ENCODE results near the gene ATP6V1D.
"Not testable (repeated sequence)": the region's sequence is repeated elsewhere in the genome, so short reads cannot be mapped to it uniquely, and the experiment has no call there.

Gene ATP6V1D

GRCh38 chr14:67357186-67357968 lies 2.2 kb downstream of the ATP6V1D start:
- Mint-ChIP-seq H3K36me3 (ENCODE audit: insufficient read depth) (peaks cover 33% of the 10 kb centered on the region), H3K27ac (peak overlapping the region; percentile 8 to 97), H3K4me3 (peak overlapping the region in 1 of 2 donors; percentile 92), H3K27me3 (no peaks in the 10 kb centered on the region), H3K4me1 (ENCODE audit: low read depth in 2 of 2) (peaks cover 17 to 36% of the 10 kb centered on the region in 2 donors), H3K9me3 (no peaks in the 10 kb centered on the region)
- DNase-seq (no peak), ATAC-seq (replicated peaks) (no peak)

GRCh38 chr14:67352055-67352454 lies 7.5 kb downstream of the ATP6V1D start:
- H3K36me3 Mint-ChIP-seq (ENCODE audit: insufficient read depth): peaks cover 61% of the 10 kb centered on the region
- H3K4me1 Mint-ChIP-seq (ENCODE audit: low read depth in 2 of 2): peaks cover 0 to 9% of the 10 kb centered on the region in 2 donors
- no peaks in the 10 kb centered on the region for H3K27me3 Mint-ChIP-seq
- H3K4me3 Mint-ChIP-seq: no peak overlapping the region
- DNase-seq (no peak), ATAC-seq (replicated peaks) (no peak)
- H3K27ac Mint-ChIP-seq: no peak overlapping the region
- H3K9me3 Mint-ChIP-seq: no peaks in the 10 kb centered on the region

DNA sequence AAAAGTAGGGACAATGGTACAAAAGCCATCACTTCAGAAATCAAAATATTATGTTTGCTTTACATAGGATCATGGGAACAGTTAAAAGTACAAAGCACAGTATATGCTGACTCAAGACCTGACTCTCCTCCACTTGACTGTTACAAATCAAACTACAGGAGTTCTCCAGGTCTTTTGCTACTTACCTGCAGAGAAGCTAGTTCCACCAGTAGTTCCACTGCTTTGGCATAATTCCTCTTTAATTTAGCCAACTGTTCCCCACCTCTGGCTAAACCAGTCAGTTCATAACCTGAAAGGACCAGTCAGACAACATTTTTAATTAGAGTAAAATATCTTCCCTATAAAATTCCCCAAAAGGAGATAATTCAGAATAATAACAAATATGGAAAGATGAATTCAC lies 14.0 kb downstream of the ATP6V1D start:
- DNase-seq (no peak), ATAC-seq (replicated peaks) (no peak)
- no peak overlapping the region for H3K4me3 Mint-ChIP-seq
- no peaks in the 10 kb centered on the region for H3K4me1 Mint-ChIP-seq (ENCODE audit: low read depth in 2 of 2)
- no peak overlapping the region for H3K27ac Mint-ChIP-seq
- no peaks in the 10 kb centered on the region for H3K9me3 Mint-ChIP-seq
- H3K27me3 Mint-ChIP-seq: no peaks in the 10 kb centered on the region
- H3K36me3 Mint-ChIP-seq (ENCODE audit: insufficient read depth): peaks cover 76% of the 10 kb centered on the region

GRCh38 chr14:67343601-67344230 lies 15.9 kb downstream of the ATP6V1D start:
- DNase-seq: no peak
- no peak overlapping the region for H3K4me3 Mint-ChIP-seq
- H3K27ac Mint-ChIP-seq: peak overlapping the region in 1 of 2 donors; percentile 38
- no peaks in the 10 kb centered on the region for H3K27me3 Mint-ChIP-seq
- ATAC-seq (replicated peaks): no peak
- H3K4me1 Mint-ChIP-seq (ENCODE audit: low read depth in 2 of 2): no peaks in the 10 kb centered on the region
- peaks cover 75% of the 10 kb centered on the region for H3K36me3 Mint-ChIP-seq (ENCODE audit: insufficient read depth)
- H3K9me3 Mint-ChIP-seq: no peaks in the 10 kb centered on the region

GRCh38 chr14:67341231-67341630 lies 18.4 kb downstream of the ATP6V1D start:
- not testable (repeated sequence) for H3K4me3 Mint-ChIP-seq; ATAC-seq (replicated peaks); H3K9me3 Mint-ChIP-seq; H3K4me1 Mint-ChIP-seq (ENCODE audit: low read depth in 2 of 2); DNase-seq; H3K27ac Mint-ChIP-seq; H3K27me3 Mint-ChIP-seq
- peaks cover 74% of the 10 kb centered on the region for H3K36me3 Mint-ChIP-seq (ENCODE audit: insufficient read depth)

DNA sequence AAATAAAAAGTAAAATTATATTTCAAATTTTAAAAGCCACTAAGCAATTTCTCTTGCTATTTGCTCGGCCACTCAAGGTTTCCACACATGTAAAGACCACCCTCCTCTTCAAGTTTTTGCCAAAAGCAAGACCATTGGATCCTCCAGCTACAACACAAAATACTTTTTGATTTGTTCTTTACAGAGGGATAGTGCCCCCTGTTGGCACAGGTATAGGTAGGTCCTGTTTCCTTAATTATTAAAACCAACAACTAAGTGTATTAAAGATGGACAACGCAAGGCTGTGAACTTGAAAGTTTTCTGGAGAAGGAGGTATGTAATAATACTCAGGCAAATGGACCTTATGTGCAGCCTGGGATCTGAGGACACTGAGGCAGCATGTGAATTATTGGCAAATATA lies 23.8 kb downstream of the ATP6V1D start:
- no peak for DNase-seq
- peaks cover 62% of the 10 kb centered on the region for H3K36me3 Mint-ChIP-seq (ENCODE audit: insufficient read depth)
- H3K27ac Mint-ChIP-seq: no peak overlapping the region
- no peak for ATAC-seq (replicated peaks)
- no peaks in the 10 kb centered on the region for H3K27me3 Mint-ChIP-seq
- H3K4me1 Mint-ChIP-seq (ENCODE audit: low read depth in 2 of 2): no peaks in the 10 kb centered on the region
- H3K9me3 Mint-ChIP-seq: no peaks in the 10 kb centered on the region
- H3K4me3 Mint-ChIP-seq: no peak overlapping the region

GRCh38 chr14:67332468-67332867 lies 27.1 kb downstream of the ATP6V1D start:
- Mint-ChIP-seq H3K4me3 (no peak overlapping the region), H3K27me3 (no peaks in the 10 kb centered on the region), H3K4me1 (ENCODE audit: low read depth in 2 of 2) (no peaks in the 10 kb centered on the region), H3K27ac (peak overlapping the region in 1 of 2 donors; percentile 7), H3K9me3 (no peaks in the 10 kb centered on the region), H3K36me3 (ENCODE audit: insufficient read depth) (peaks cover 38% of the 10 kb centered on the region)
- DNase-seq (no peak), ATAC-seq (replicated peaks) (no peak)

GRCh38 chr14:67331368-67332125 lies 28.1 kb downstream of the ATP6V1D start:
- no peaks in the 10 kb centered on the region for H3K4me1 Mint-ChIP-seq (ENCODE audit: low read depth in 2 of 2)

GRCh38 chr14:67329666-67330065 lies 29.9 kb downstream of the ATP6V1D start:
- not testable (repeated sequence) for H3K4me1 Mint-ChIP-seq (ENCODE audit: low read depth in 2 of 2); H3K27ac Mint-ChIP-seq; ATAC-seq (replicated peaks); H3K27me3 Mint-ChIP-seq; DNase-seq; H3K9me3 Mint-ChIP-seq; H3K4me3 Mint-ChIP-seq
- peaks cover 29% of the 10 kb centered on the region for H3K36me3 Mint-ChIP-seq (ENCODE audit: insufficient read depth)

More at GRCh38 chr14:67331368-67332125, 28.1 kb downstream of the ATP6V1D start:
- Mint-ChIP-seq H3K36me3 (ENCODE audit: insufficient read depth) (peaks cover 28% of the 10 kb centered on the region), H3K27me3 (no peaks in the 10 kb centered on the region), H3K4me3 (no peak overlapping the region), H3K9me3 (no peaks in the 10 kb centered on the region), H3K27ac (peak overlapping the region in 1 of 2 donors; percentile 64)
- ATAC-seq (replicated peaks) (no peak), DNase-seq (no peak)

DNA sequence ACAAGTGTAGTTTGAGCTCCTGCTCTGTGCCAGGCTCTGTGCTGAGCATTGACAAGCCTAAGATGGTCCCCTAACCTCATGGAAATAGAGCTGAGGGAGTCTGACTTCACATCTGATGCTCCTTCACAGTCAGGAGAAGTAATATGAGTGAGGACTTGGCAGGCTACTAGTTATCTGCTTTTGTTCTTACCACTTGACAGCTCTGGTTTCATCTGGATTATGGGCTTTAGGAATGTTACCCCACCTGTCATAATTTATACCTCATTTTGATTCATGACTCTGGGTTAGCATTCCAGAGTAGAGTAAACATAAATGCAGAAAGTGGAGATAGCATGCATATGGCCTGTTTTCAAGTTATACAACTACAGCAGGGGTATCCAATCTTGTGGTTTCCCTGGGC lies 40.5 kb downstream of the ATP6V1D start:
- no peaks in the 10 kb centered on the region for H3K4me1 Mint-ChIP-seq (ENCODE audit: low read depth in 2 of 2)
- ATAC-seq (replicated peaks) (no peak), DNase-seq (no peak)
- no peaks in the 10 kb centered on the region for H3K9me3 Mint-ChIP-seq
- peaks cover 14% of the 10 kb centered on the region for H3K36me3 Mint-ChIP-seq (ENCODE audit: insufficient read depth)
- H3K4me3 Mint-ChIP-seq: no peak overlapping the region
- no peaks in the 10 kb centered on the region for H3K27me3 Mint-ChIP-seq
- no peak overlapping the region for H3K27ac Mint-ChIP-seq

GRCh38 chr14:67317822-67318221 lies 41.8 kb downstream of the ATP6V1D start:
- Mint-ChIP-seq H3K4me3 (no peak overlapping the region), H3K4me1 (ENCODE audit: low read depth in 2 of 2) (no peaks in the 10 kb centered on the region), H3K27me3 (no peaks in the 10 kb centered on the region), H3K27ac (no peak overlapping the region), H3K9me3 (no peaks in the 10 kb centered on the region), H3K36me3 (ENCODE audit: insufficient read depth) (peaks cover 20% of the 10 kb centered on the region)
- ATAC-seq (replicated peaks) (no peak), DNase-seq (no peak)

- ATAC-seq (replicated peaks): no peak
- Mint-ChIP-seq H3K27ac (peak overlapping the region in 1 of 2 donors; percentile 54), H3K4me1 (ENCODE audit: low read depth in 2 of 2) (no peaks in the 10 kb centered on the region), H3K4me3 (no peak overlapping the region), H3K27me3 (no peaks in the 10 kb centered on the region), H3K9me3 (no peaks in the 10 kb centered on the region), H3K36me3 (ENCODE audit: insufficient read depth) (peaks cover 27% of the 10 kb centered on the region)
- no peak for DNase-seq
Measured at GRCh38 chr14:67313153-67313552, 46.5 kb downstream of the ATP6V1D start.

DNA sequence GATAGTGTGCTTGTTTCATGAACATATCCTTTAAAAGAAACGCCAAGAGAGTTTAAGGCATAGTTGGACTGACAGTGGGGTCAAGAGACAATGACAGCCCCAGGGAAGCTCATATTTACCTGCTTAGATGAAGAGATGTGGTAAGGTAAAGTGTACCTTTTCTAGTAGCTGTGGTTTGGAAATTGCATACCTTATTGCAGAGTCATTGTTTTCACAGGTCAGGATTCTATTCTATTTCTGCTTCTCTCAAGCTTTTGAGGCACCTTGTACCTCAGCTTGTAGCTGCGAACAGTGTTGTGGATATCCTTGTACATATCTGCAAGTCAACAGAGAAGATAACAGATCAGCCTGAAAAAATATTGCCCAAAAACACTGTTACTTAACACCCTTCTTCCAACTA lies 47.7 kb downstream of the ATP6V1D start:
- no peak for DNase-seq
- no peak for ATAC-seq (replicated peaks)
- H3K27ac Mint-ChIP-seq: no peak overlapping the region
- H3K36me3 Mint-ChIP-seq (ENCODE audit: insufficient read depth): peaks cover 26% of the 10 kb centered on the region
- H3K9me3 Mint-ChIP-seq: no peaks in the 10 kb centered on the region
- H3K4me1 Mint-ChIP-seq (ENCODE audit: low read depth in 2 of 2): no peaks in the 10 kb centered on the region
- H3K27me3 Mint-ChIP-seq: no peaks in the 10 kb centered on the region
- no peak overlapping the region for H3K4me3 Mint-ChIP-seq

Measured in effector memory CD8-positive, alpha-beta T cell (primary cell).